Umbilical cord (tissue), 2 donors: ENCODE measurements around the gene ATCAY. TPM values are rescaled to one million over a fixed set of nuclear protein-coding genes. Genes with fewer than 3 reads are reported as not detected.

Experiments
- DNase-seq: peaks from one replicate; pipeline ENCODE4 v3.0.0-alpha.2; 2015; ENCODE audit warnings: low spot score
- total RNA-seq: library from RNA; depleted of rRNA; stranded (reverse); fragments of >200 nt; gene quantifications from one replicate; pipeline ENCODE4 v1.2.3, GENCODE V29; 2014; ENCODE audit warnings: low replicate concordance; ENCODE audit not compliant: insufficient read depth

Gene ATCAY
- 0.24 TPM for total RNA-seq

- no peak for DNase-seq
Measured at GRCh38 chr19:3880471-3881271, at the start of gene ATCAY. Gene ATCAY, plus strand, starts transcription at chr19:3880685. Its CDS starts 5,083 bp downstream, at chr19:3885768.

GRCh38 chr19:3831601-3832000 lies 48.9 kb upstream of the ATCAY start:
- DNase-seq: no peak

GRCh38 chr19:3832001-3832400 lies 48.5 kb upstream of the ATCAY start:
- no peak for DNase-seq

GRCh38 chr19:3833578-3834348 lies 46.7 kb upstream of the ATCAY start:
- no peak for DNase-seq

- DNase-seq: no peak
Measured at GRCh38 chr19:3834349-3835054, 46.0 kb upstream of the ATCAY start.

- DNase-seq: no peak
Measured at GRCh38 chr19:3835055-3835435, 45.4 kb upstream of the ATCAY start.

- DNase-seq: no peak
Measured at GRCh38 chr19:3836887-3837286, 43.6 kb upstream of the ATCAY start.

- no peak for DNase-seq
Measured at GRCh38 chr19:3837332-3837731, 43.2 kb upstream of the ATCAY start.

- DNase-seq: no peak
Measured at GRCh38 chr19:3837922-3838321, 42.6 kb upstream of the ATCAY start.

GRCh38 chr19:3838661-3839060 lies 41.8 kb upstream of the ATCAY start:
- DNase-seq: no peak

- DNase-seq: no peak
Measured at GRCh38 chr19:3839941-3840340, 40.5 kb upstream of the ATCAY start.

- no peak for DNase-seq
Measured at GRCh38 chr19:3840804-3841203, 39.7 kb upstream of the ATCAY start.

GRCh38 chr19:3842948-3843347 lies 37.5 kb upstream of the ATCAY start:
- DNase-seq: no peak

GRCh38 chr19:3844596-3844995 lies 35.9 kb upstream of the ATCAY start:
- DNase-seq: no peak

GRCh38 chr19:3849092-3849491 lies 31.4 kb upstream of the ATCAY start:
- no peak for DNase-seq

- DNase-seq: no peak
Measured at GRCh38 chr19:3849787-3850186, 30.7 kb upstream of the ATCAY start.

GRCh38 chr19:3850320-3850972 lies 30.0 kb upstream of the ATCAY start:
- DNase-seq: no peak

GRCh38 chr19:3851254-3852176 lies 29.0 kb upstream of the ATCAY start:
- no peak for DNase-seq

GRCh38 chr19:3852177-3852511 lies 28.3 kb upstream of the ATCAY start:
- no peak for DNase-seq

- DNase-seq: no peak
Measured at GRCh38 chr19:3852614-3853254, 27.8 kb upstream of the ATCAY start.
